ENCODE data around the gene SPACA9. TPM values are rescaled to one million over a fixed set of nuclear protein-coding genes. Genes with fewer than 3 reads are reported as not detected.

SPACA9 gene
- total RNA-seq, 2 donors from 2014 or later = 5.7 to 16.5 TPM

- Histone ChIP-seq H3K4me1 (replicated peaks) (no peaks in the 10 kb centered on the region), H3K36me3 (no peaks in the 10 kb centered on the region), H3K27me3 (replicated peaks; ENCODE audit: insufficient read depth) (no peaks in the 10 kb centered on the region), H3K27ac (no peak overlapping the region), H3K9me3 (no peaks in the 10 kb centered on the region), H3K4me3 (no peak overlapping the region)
- TF ChIP-seq CTCF (IDR thresholded peaks at IDR 0.05) (no peak), POLR2A (IDR thresholded peaks at IDR 0.05) (no peak), POLR2AphosphoS5 (IDR thresholded peaks at IDR 0.05) (no peak)
- intact Hi-C loops (cut with DNase I) = no loop called here
- 90% methylated on average over 27 of the region's 27 CpGs for WGBS
- DNase-seq (ENCODE audit: low spot score) = no peak
These were observed 4.9 kb downstream of the SPACA9 start for GRCh38 chr9:132883349-132884294.

GRCh38 chr9:132885720-132886333 lies 7.1 kb downstream of the SPACA9 start:
- Histone ChIP-seq H3K4me1 (replicated peaks) (no peaks in the 10 kb centered on the region), H3K4me3 (no peak overlapping the region), H3K36me3 (no peaks in the 10 kb centered on the region), H3K27me3 (replicated peaks; ENCODE audit: insufficient read depth) (no peaks in the 10 kb centered on the region), H3K9me3 (no peaks in the 10 kb centered on the region), H3K27ac (no peak overlapping the region)
- intact Hi-C loops (cut with DNase I) = no loop called here
- no peak for TF ChIP-seq POLR2AphosphoS5 (IDR thresholded peaks at IDR 0.05)
- no peak for TF ChIP-seq CTCF (IDR thresholded peaks at IDR 0.05)
- no peak for TF ChIP-seq POLR2A (IDR thresholded peaks at IDR 0.05)
- 69% methylated on average over 9 of the region's 9 CpGs for WGBS
- no peak for DNase-seq (ENCODE audit: low spot score)

GRCh38 chr9:132886334-132886725 lies 7.6 kb downstream of the SPACA9 start:
- no peaks in the 10 kb centered on the region for H3K4me1 ChIP-seq (replicated peaks)
- no peak overlapping the region for H3K27ac ChIP-seq
- intact Hi-C loops (cut with DNase I) = no loop called here
- DNase-seq (ENCODE audit: low spot score) = no peak
- H3K36me3 ChIP-seq = no peaks in the 10 kb centered on the region
- WGBS = 94% methylated on average over 6 of the region's 6 CpGs
- H3K27me3 ChIP-seq (replicated peaks; ENCODE audit: insufficient read depth) = no peaks in the 10 kb centered on the region
- no peaks in the 10 kb centered on the region for H3K9me3 ChIP-seq
- TF ChIP-seq CTCF (IDR thresholded peaks at IDR 0.05) = no peak
- no peak for TF ChIP-seq POLR2A (IDR thresholded peaks at IDR 0.05)
- TF ChIP-seq POLR2AphosphoS5 (IDR thresholded peaks at IDR 0.05) = no peak
- no peak overlapping the region for H3K4me3 ChIP-seq

DNA sequence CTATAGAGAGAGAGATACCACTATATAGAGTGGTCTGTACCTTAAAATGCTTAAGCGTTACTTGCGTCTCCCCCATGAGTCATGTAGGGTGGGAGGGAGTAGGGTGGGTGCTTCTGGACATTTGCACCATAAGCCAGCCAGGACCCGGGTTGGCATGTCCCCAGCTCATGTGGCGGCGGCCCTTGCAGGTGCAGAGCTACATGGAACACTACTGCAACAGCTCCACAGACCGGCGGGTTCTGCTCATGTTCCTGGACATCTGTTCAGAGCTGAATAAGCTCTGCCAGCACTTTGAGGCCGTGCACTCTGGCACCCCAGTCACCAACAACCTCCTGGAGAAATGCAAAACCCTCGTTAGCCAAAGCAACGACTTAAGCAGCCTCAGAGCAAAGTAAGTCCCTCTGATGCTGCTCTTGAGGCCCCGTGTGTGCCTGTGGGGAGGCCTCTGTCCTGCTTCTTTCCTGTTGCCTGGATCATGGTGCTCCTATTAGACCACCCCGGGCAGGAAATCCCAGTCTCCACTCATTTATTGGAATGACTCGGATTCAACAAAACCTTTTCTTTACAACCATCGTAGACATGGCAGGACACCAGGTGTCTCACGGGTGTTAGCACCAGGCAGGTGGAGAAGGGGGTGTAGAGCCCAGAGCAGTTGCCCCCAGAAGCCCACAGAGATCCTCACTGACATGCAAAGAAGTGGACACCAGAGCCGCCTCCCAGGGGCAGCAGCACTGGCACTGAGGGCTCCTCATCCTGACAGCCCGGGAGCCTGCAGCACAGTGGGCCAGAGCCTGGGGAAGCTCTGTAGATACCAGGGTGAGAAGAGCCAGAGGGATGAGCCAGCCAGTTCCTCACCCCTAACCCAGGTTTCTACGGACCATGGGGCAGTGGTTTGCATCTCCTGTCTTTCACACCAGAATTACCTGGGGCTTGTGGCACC lies 8.8 kb downstream of the SPACA9 start:
- no peaks in the 10 kb centered on the region for H3K27me3 ChIP-seq (replicated peaks; ENCODE audit: insufficient read depth)
- no peaks in the 10 kb centered on the region for H3K4me1 ChIP-seq (replicated peaks)
- intact Hi-C loops (cut with DNase I) = no loop called here
- no peaks in the 10 kb centered on the region for H3K9me3 ChIP-seq
- TF ChIP-seq POLR2A (IDR thresholded peaks at IDR 0.05) (no peak), POLR2AphosphoS5 (IDR thresholded peaks at IDR 0.05) (no peak), CTCF (IDR thresholded peaks at IDR 0.05) (no peak)
- no peak for DNase-seq (ENCODE audit: low spot score)
- 87% methylated on average over 18 of the region's 18 CpGs for WGBS
- H3K4me3 ChIP-seq = no peak overlapping the region
- H3K36me3 ChIP-seq = no peaks in the 10 kb centered on the region
- H3K27ac ChIP-seq = no peak overlapping the region

Measured in prostate gland (tissue), 2 donors.